ENCODE results near the gene MAN2B1.

DNA sequence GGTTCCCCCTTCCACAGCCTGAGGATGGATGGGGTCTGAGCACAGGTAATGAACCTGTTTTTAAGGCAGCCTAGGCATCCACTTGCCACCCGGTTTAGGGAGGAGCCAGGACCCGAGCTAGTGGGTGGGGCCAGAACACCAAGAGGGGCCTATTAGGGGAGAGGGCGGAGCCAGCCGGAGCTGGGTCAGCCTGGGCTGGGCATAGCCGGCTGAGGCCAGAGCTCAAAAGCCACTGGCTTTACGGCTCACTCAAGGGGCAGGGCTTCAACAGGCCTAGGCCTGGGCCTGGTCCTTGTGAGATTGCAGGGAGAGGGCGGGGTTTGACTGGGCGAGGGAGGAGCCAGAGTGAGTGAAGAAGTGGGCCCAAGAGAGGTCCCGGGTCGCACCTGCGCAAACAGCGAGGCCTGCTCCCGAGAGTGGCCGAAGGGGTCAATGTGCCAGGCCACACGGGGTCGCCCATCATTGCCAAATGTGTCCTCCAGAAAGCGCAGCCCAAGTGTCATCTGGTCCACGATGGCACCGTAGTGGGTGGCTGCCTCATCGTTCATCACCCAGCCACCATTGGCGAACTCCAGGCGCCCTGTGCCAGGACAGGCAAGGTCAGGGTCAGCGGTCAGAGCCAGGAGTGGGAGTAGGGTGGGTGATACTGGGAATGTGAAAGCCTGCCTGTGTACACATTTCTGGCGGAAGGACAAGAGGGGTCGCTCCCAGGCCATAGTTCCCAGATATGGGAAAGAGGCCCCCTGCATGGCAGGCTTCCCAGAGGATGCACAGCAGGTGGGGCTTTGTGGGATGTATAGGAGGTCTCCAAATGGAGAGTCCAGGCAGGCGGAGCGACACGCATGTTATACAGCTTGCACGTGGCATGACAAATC is 1.9 kb downstream of the MAN2B1 start:
- no peak for TF ChIP-seq EZH2phosphoT487 (IDR thresholded peaks at IDR 0.05; ENCODE audit: low read depth, severe bottlenecking, unreplicated experiment)
- TF ChIP-seq, protein P1, sequence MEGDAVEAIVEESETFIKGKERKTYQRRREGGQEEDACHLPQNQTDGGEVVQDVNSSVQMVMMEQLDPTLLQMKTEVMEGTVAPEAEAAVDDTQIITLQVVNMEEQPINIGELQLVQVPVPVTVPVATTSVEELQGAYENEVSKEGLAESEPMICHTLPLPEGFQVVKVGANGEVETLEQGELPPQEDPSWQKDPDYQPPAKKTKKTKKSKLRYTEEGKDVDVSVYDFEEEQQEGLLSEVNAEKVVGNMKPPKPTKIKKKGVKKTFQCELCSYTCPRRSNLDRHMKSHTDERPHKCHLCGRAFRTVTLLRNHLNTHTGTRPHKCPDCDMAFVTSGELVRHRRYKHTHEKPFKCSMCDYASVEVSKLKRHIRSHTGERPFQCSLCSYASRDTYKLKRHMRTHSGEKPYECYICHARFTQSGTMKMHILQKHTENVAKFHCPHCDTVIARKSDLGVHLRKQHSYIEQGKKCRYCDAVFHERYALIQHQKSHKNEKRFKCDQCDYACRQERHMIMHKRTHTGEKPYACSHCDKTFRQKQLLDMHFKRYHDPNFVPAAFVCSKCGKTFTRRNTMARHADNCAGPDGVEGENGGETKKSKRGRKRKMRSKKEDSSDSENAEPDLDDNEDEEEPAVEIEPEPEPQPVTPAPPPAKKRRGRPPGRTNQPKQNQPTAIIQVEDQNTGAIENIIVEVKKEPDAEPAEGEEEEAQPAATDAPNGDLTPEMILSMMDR (IDR thresholded peaks at IDR 0.05; ENCODE audit: poor library complexity): no peak
